Stimulated activated CD4-positive, alpha-beta T cell treated with anti-CD3 and anti-CD28 coated beads, TNF-alpha, amount 100 ng/mL, for 4 hours (primary cell): Measurements from ENCODE around the gene PKN2.

ENCODE experiments used
- DNase-seq, 3 experiments: peaks; one replicate each; pipeline ENCODE4 v3.0.0-alpha.2; 2020; ENCODE audit warnings: low read depth in 3 of 3

The PKN2 gene

DNA sequence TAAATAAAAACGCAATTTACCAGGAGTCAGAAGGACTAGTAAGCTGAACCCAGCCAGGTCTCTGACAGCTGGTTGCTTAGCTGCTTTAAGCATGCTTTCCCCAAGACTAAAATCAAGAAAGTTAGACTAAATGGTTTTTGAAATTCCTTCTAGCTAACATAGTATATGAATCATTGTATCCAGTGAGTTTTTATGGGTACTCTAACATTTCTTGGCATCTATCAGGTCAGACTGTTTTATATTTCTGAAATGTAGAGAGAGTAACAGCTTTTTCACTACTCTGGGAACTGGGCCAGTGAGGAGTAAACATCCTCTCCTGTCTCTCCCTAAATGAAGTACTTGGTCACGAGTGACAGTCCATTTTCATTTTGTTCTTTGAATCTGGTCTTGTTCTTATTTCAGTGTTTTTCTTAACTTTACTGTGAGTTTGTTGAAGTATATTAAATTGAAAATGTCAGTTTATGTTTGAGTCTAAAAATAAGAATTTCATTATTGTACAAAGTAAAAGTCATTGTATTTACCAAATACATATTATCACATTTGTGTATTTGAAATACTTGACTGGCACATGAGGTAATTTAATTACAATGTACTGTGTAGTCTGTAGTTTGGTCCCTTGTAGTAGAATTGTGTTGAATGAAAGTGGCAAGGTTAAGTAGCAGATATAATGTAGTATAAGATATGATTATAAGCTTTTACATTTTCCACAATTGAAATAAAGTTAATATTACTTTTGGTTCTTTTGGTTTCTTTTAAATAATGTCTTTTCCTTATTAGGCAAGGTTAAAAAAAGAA lies 47.6 kb downstream of the PKN2 start:
- DNase-seq = no peak

DNA sequence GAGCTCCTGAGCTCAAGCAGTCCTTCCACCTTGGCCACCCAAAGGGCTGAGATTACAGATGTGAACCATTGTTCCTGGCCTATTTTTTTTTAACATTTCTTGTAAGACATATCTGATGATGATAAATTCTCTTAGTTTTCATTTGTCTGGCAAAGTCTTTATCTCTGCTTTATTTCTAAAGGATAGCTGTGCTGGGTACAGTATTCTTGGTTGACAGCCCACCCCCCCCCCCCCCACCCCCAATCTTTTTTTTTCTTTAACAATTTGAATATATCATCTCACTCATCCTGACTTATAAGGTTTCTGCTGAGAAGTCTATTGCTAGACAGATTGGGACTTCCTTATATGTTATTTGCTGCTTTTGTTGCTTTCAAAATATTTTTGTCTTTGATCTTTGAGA lies 51.3 kb downstream of the PKN2 start:
- no peak for DNase-seq

DNA sequence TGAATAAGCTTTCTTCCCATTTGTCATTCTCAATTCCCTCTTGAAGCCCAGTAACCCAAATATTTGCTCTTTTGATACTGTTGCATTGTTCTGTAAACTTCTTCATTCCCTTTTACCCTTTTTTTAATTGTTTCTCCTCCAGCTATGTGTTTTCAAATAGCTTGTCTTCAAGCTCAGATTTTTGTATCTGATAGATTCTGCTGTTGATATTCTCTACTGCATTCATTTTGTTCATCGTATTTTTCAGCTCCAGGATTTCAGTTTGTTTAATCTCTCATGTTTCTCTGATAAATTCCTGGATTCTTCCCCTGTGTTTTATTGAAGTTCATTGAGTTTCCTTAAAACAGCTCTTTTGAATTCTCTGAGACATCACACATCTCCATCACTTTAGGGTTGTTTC lies 51.8 kb downstream of the PKN2 start:
- no peak for DNase-seq

DNA sequence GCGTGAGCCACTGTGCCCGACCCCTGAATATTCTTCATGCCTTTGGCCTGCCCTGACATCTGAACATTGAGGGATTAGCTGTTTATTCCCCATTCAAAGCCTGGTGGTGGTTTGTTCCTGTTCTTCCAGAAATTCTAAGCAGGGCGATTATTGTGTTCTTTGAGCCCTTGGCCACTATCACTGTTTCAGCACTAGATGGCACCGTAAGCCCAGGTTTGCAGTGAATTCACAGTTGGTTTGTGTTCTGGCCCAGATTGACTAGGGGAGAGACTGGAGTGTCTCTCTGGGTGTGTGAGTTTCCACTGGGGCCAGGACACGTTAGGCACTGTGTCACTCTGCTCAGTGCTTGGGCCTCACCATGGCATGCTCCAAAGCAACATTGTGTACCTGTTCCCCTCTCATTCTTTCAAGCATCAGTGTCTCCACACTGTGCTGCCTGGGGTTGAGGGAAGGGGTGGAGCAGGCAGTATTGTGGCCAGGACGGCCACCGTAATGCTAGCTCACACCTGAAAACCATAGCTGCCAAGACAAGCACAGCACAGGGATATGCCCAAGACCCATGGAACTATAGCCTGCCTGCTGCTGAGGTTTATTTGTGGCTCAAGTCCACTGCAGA lies 52.7 kb downstream of the PKN2 start:
- DNase-seq = no peak

DNA sequence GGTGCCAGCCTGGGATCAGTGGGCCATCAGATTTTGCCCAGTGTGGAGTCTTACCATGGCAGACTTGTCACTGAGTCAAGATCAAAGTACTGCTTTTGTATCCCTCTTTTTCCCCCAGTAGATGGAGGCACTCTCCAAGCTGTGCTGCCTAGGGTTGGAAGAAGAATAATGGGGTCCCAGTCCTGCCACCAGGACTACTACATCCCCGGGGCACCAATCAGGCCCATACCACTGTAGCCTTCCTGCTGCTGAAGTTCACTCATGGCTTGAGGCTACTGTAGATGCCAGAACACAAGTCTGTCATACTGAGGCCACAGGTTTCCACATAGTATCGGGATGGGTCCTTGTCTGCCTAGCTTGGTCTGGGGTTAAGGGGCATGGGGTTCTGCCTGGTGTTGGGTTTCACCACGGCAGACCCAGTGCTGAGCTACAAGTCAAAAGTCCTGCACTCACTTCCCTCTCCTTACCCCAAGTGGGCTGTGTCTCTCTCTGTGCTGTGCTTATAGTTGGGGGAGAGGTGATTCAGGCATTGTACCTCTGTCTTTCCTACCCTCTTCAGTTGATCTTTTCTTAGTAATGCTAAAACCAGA lies 53.4 kb downstream of the PKN2 start:
- DNase-seq = no peak

DNA sequence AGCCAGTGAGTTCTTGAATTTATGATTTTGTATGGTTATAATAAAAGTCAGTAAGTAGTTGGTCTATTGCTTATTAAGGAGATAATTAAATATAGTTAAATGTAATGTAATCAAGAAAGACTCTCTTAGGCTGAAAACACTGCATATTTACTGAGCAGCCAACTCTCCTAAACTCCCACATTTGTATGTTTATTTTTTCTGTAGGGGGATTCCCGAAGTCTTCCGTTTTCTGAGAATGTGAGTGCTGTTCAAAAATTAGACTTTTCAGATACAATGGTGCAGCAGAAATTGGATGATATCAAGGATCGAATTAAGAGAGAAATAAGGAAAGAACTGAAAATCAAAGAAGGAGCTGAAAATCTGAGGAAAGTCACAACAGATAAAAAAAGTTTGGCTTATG lies 56.7 kb downstream of the PKN2 start:
- DNase-seq = no peak

DNA sequence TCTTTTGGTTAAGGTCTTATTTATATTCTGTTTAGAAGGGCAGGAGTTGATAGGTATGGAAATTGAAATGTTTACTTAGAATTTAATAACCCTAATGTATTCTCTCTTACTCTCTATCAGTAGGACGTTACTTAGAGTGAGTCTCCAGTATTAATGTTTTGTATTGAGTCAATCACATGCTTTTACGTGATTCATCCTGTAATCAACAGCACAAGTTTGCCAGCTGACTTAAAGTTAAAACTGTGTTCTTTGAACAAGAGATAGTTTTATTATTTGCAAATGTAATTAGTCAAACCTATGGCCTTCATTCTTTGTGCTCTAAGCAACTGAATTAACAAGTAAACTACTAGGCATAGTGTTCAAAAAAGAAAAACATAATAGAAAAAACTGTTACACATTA lies 57.3 kb downstream of the PKN2 start:
- no peak for DNase-seq

DNA sequence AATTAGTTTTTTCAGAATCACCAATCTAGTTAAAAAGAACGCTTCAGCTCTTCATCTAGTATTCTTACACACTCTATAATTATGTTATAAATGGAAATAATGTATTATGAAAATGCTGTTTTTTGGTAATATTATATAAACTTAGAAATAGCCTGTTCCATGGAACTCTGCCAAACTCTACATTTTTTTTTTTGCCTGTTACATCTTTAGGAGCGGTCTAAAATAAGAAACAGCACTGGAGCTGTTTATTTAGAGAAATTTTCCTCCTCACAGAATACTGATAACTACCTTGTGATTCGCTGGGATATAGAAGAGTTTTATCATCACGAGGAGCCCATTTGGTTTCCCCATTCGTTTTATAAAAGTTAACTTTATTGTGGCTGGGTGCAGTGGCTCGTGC lies 58.5 kb downstream of the PKN2 start:
- DNase-seq = no peak

DNA sequence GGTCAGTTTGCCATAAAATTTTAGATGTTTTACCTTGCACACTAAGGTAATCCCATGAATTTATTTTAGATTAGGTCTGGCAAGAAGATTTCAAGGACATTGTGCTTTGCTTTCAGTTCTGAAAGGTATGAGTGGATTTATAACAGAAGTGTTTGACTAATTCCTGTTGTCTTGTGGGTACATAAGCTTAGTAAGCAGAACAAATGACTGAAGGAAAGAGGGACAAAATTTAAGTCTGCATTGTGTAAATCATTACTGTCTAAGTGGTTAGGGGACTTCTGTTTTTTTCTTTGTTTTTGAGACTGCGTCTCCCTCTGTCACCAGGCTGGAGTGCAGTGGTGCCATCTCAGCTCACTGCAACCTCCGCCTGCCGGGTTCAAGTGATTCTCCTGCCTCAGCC lies 60.1 kb downstream of the PKN2 start:
- DNase-seq = no peak

DNA sequence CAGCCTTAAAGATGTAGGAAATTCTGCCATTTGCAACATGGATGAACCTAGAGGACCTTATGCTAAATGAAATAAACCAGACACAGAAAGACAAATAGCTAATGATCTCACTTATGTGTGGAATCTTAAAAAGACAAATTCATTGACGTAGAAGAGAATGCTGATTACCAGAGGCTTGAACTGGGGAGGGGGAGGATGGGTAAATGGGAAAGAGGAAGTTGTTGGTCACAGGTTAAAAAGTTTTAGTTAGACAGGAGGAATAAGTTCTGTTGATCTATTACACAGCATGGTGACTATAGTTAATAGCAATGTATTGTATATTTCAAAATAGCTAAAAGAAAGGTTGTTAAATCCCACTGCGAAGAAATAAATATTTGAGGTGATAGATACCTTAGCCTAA lies 62.8 kb downstream of the PKN2 start:
- no peak for DNase-seq

DNA sequence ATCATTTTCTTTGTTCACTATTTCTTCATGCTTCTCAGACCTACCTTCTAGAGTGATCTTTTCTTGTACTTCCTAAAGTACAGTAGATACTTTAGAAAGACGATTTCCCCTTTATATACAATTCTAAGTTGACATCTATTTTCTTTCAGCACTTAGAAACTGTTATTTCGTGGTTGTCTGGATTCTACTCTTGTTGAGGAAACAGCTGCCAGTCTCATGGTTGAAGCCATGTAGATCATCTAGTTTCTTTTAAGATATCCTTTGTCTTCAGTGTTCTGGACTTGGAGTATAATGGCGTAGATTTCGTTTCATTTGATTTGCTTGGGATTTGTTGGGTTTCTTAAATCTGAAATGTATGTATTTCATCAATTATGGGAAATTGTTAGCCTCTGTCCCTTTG lies 67.6 kb downstream of the PKN2 start:
- no peak for DNase-seq

DNA sequence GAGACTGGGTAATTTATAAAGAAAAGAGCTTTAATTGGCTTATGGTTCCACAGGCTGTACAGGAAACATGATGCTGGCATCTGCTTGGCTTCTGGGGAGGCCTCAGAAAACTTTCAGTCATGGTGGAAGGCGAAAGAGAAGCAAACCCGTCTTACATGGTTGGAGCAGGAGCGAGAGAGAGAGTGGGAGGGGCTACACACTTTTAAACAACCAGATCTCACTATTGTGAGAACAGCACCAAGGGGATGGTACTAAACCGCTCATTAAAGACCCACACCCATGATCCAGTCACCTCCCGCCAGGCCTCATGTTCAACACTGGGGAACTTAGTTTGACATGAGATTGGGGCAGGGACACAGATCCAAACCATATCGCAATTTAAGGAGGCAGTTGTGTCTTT lies 69.4 kb downstream of the PKN2 start:
- DNase-seq = no peak

DNA sequence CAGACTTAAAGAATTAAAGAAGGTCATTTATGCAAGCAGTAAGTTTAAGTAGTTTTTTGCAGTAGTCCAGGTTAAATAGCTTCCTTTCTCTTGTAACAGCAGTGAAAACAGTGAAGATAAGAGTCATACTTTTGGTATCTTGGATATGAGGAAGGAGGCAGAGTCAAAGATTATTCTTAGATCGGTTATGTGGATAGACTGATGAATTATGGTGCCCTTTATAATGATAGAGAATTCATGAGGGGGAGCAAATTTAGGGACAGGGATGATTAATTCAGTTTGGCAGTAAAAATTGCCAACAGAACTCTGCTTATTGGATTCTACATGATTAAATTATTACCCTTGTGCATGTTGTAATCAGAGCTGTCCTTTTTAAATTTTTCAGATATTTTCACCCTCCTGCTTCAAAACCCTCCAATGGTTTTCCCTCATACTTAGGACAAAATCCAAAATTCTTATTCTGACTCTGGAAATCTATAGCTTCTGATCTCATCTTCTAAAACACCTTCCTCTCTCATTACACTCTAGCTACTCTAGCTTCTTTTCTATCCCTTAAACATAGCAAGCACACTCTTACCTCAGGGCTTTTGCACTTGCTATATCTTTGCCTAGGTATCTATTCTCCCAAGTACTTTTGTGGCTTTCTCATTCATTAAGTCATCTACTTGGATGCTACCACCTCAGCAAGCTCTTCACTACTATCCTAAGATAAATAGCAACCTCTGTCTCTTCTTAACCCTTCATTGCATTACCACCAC lies 79.8 kb downstream of the PKN2 start:
- no peak for DNase-seq

DNA sequence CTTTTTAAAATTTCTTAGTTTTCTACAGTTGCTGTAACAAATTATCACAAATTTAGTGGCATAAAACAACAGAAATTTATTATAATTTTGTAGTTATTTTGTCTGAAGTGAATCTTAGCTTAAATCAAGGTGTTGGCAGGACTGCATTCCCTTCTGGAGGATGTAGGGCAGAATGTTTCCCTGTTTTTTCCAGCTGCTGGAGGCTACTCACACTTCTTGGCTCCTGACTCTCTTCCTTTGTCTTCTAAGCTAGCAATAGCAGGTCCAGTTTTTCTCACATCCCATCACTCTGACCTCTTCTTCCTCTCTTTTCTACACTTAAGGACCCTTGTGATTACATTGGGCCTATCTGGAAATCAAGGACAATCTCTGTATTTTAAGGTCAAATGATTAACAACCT lies 84.1 kb downstream of the PKN2 start:
- no peak for DNase-seq

DNA sequence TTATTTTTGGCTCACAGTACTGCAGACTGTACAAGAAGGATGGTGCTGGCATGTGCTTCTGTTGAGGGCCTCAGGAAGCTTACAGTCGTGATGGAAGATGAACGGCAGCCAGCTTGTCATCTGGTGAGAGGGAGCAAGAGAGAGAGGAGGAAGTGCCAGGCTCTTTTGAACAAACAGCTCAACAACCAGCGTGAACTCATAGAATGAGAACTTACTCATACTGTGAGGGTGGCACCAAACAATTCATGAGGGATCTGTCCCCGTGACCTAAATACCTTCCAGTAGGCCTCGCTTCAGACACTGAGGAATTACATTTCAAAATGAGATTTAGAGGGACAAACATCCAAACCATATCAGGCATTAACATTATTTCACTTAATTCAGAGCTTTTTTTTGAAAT lies 84.7 kb downstream of the PKN2 start:
- no peak for DNase-seq

DNA sequence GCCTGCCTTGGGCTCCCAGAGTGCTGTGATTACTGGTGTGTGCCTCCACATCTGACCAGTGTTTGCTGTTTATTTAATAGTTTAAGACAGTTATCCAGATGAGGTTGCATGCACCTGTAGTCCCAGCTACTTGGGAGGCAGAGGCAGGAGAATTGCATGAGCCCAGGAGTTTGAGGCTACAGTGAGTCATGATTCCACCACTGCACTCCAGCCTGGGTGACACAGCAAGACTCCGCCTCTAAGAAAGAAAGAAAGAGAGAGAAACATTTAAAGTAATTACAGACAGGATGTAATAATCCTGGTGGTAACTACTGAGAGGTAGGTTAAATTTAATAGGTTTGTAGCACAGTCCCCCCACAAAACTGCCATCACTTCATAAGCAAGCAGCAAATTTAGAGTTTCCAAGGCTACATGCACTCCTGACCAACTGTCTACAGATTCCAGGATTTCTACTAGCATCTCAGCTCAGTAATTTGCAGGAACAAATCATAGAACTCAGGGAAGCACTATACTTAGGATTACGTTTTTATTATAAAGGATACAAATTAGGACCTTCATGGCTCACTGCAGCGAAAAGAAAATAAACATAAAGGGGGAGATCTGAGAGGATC lies 89.6 kb downstream of the PKN2 start:
- no peak for DNase-seq

DNA sequence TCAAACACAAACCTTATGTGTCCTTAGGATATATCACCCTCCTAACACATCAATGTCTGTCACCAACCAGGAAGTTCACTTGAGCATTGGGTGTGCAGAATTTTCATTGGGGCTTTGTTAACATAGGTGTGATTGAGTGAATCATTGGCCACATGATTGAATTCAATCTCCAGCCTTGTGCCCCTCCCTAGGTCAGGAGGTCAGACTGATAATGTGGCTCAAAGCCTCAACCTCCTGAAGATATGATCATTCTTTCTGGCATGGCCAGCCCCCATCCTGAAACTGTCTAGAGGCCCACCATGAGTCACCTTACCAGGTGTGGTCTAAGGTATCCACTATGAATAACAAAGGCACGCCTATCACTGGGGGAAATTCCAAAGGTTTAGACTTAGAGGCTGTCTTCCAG lies 90.1 kb downstream of the PKN2 start:
- DNase-seq = no peak

DNA sequence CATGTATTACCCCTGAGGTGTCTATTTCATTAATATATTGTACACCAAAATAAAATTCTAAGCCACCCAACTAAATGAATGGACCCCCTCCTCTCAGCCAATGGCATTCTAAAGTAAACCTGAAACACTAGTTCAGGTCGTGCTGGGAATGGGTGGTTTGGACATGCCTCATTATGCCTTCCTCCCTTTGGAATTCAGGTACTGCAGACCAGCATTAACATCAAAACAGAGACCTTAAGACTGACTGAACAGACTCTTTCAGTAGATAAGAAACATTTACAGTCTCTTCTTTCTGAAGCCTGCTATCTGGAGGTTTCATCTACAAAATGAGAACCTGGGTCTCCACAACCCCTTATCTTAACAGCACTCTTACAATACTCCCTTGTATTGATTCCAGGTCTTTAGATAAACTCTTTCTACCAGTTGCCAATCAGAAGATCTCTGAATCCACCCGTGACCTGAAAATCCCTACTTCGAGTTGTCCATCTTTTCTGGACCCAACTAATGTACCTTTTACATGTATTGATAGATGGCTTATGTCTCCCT lies 93.6 kb downstream of the PKN2 start:
- no peak for DNase-seq

DNA sequence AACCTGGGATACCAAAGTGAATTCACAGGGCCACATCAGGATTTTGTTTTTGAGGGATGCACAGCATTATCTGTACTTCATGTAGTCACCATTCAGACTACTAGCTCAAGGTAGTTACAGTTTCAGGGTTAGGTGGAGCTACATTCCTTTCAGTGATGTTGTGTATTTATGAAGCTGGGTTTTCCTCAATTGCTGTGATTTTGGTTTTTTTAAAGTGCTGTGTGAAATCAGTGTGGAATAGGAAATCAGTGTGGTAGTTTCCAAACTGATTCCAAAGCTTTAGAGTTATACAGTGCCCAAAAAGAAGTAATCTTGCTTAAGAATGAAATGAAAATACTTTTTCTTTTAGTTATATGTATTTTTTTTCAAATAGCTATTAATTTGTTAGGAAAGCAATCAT lies 95.8 kb downstream of the PKN2 start:
- no peak for DNase-seq

DNA sequence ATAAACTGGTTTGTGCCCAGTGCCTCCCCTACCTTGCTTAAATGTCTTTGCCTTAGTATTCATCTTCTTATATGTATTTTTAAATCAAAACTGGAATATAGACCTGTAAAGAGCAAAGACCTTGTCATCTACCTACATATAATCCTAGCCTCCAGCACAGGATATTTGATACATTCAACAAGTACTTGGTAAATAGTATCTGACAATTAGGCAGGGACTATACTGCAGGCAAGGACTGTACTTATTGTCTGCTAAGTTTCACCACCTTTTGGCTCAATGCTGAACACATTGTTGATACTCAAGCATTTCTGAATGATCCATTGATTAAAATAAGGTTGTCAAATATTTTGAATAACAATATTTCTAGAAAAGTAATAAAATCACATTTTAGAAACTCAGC lies 96.4 kb downstream of the PKN2 start:
- DNase-seq = no peak

DNA sequence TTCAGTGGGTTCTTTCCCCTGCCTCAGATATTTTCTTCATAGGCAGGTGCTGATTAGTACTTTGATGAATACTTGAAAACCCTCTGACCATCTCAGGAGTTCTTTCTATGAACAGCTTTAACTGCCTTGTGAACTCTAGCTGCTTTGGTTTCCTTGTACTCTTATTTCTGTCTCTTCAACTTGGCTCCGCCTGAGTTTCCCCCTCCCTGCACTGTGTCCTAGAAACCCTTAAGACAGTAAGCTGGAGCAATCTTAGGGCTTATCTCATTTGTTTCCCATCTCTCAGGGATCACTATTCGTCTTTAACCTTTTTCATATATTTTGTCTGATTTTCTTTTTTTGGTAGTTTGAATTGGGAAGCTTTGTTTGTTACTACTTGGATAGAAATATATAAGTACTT lies 99.1 kb downstream of the PKN2 start:
- no peak for DNase-seq

DNA sequence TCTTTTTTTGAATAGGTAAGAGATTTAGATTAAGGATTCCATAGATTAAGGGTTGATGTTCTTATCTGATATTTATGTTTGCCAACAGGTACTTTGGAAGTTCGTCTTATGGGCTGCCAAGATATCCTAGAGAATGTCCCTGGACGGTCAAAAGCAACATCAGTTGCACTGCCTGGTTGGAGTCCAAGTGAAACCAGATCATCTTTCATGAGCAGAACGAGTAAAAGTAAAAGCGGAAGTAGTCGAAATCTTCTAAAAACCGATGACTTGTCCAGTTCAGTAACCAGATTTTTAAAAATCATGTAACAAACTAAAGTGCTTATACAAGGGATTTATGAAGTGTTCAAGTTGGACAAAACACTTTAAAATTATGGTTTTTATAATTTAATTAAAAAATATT lies 100.5 kb downstream of the PKN2 start:
- no peak for DNase-seq
